Astrocyte (in vitro differentiated cells and primary cell): Measurements from ENCODE around the gene ANXA2. TPM values are rescaled to one million over a fixed set of nuclear protein-coding genes. Genes with fewer than 3 reads are reported as not detected.
A peak's percentile ranks its signal among the peaks of the same experiment; 100 is the strongest.

Source experiments
- DNase-seq: peaks from one replicate; pipeline ENCODE4 v3.0.0-alpha.2; 2010; ENCODE audit warnings: low read depth
- FAIRE-seq: peaks from 2 replicates; lab custom pipeline; 2011; peaks lifted over from hg19 to GRCh38; lab: Jason Lieb, UNC
- H2AFZ ChIP-seq: 2 replicates; pipeline ENCODE4 v1.6.0; 2012; ENCODE audit warnings: low read depth, low read length, inconsistent platforms
- H3K27ac ChIP-seq: 2 replicates; pipeline ENCODE4 v1.5.1; 2011; ENCODE audit warnings: low read depth, low read length, inconsistent platforms
- H3K27me3 ChIP-seq: 2 replicates; pipeline ENCODE4 v1.6.0; 2011; ENCODE audit warnings: low read length, inconsistent platforms; ENCODE audit not compliant: insufficient read depth
- H3K36me3 ChIP-seq: 2 replicates; pipeline ENCODE4 v1.5.1; 2011; ENCODE audit warnings: low read length, inconsistent platforms; ENCODE audit not compliant: insufficient read depth
- H3K4me1 ChIP-seq: 2 replicates; pipeline ENCODE4 v1.5.1; 2011; ENCODE audit warnings: low read length, inconsistent platforms; ENCODE audit not compliant: insufficient read depth
- H3K4me2 ChIP-seq: 2 replicates; pipeline ENCODE4 v1.6.0; 2012; ENCODE audit warnings: low read length, inconsistent platforms
- H3K4me3 ChIP-seq: 2 replicates; pipeline ENCODE4 v1.5.1; 2011; ENCODE audit warnings: low read depth, mild to moderate bottlenecking, low read length, inconsistent platforms; ENCODE audit not compliant: insufficient read depth
- H3K79me2 ChIP-seq: 2 replicates; pipeline ENCODE4 v1.6.0; 2012; ENCODE audit warnings: mild to moderate bottlenecking, low read length, inconsistent platforms; ENCODE audit not compliant: insufficient read depth
- H3K9ac ChIP-seq: 2 replicates; pipeline ENCODE4 v1.6.0; 2012; ENCODE audit warnings: mild to moderate bottlenecking, low read length, inconsistent platforms
- H3K9me3 ChIP-seq: 2 replicates; pipeline ENCODE4 v1.5.1; 2012; ENCODE audit warnings: low read depth, mild to moderate bottlenecking, low read length, inconsistent platforms; ENCODE audit not compliant: insufficient read depth
- H4K20me1 ChIP-seq: 2 replicates; pipeline ENCODE4 v1.6.0; 2012; ENCODE audit warnings: low read length, inconsistent platforms; ENCODE audit not compliant: insufficient read depth
- H3K27ac Mint-ChIP-seq: one replicate; pipeline ENCODE4 v1.8.0; 2021; ENCODE audit warnings: mild to moderate bottlenecking, mixed read lengths; ENCODE audit not compliant: unreplicated experiment
- H3K27me3 Mint-ChIP-seq: one replicate; pipeline ENCODE4 v1.8.0; 2021; ENCODE audit warnings: low read depth, mixed read lengths; ENCODE audit not compliant: unreplicated experiment
- H3K36me3 Mint-ChIP-seq: one replicate; pipeline ENCODE4 v1.8.0; 2021; ENCODE audit warnings: low read depth, mixed read lengths; ENCODE audit not compliant: unreplicated experiment
- H3K4me1 Mint-ChIP-seq: one replicate; pipeline ENCODE4 v1.8.0; 2021; ENCODE audit warnings: low read depth, mixed read lengths; ENCODE audit not compliant: unreplicated experiment
- H3K4me3 Mint-ChIP-seq: one replicate; pipeline ENCODE4 v1.8.0; 2021; ENCODE audit warnings: mild to moderate bottlenecking, moderate library complexity, mixed read lengths; ENCODE audit not compliant: unreplicated experiment
- H3K9me3 Mint-ChIP-seq: one replicate; pipeline ENCODE4 v1.8.0; 2021; ENCODE audit warnings: mild to moderate bottlenecking, mixed read lengths; ENCODE audit not compliant: unreplicated experiment
- CTCF ChIP-seq: IDR thresholded peaks from 2 replicates; pipeline ENCODE4 v1.5.1; 2011; ENCODE audit warnings: low read depth, mild to moderate bottlenecking, inconsistent platforms, low read length, moderate library complexity; ENCODE audit not compliant: insufficient read depth
- EZH2 ChIP-seq: IDR thresholded peaks from 2 replicates; pipeline ENCODE4 v1.6.1; 2012; ENCODE audit warnings: mild to moderate bottlenecking, low read length, inconsistent platforms; ENCODE audit not compliant: insufficient read depth
- total RNA-seq: library from RNA; stranded (reverse); gene quantifications from 2 replicates; pipeline ENCODE4 v1.2.1, GENCODE V29; 2021

The ANXA2 gene
- total RNA-seq, 1 donor from 2014 or later, result 2,599 TPM

DNA sequence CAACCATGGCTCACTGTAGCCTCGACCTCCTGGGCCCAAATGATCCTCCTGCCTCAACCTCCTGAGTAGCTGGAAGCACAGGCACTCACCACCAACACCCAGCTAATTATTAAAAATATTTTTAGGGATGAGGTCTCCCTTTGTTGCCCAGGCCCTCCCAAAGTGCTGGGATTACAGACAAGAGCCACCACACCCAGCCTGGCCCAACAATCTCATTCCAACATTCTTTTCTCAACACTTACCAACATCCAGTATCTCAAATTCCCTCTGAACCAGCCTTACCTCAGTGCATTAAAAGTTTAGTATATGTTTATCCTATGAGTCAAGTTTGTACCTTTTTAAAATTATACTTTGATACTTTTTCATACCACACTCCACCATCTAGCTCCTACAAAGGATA, 25.0 kb downstream of the ANXA2 start:
- Mint-ChIP-seq H3K27me3 (no peaks in the 10 kb centered on the region), H3K4me1 (peaks cover 87% of the 10 kb centered on the region), H3K9me3 (no peaks in the 10 kb centered on the region), H3K27ac (peak overlapping the region; percentile 100), H3K36me3 (peaks cover 41% of the 10 kb centered on the region), H3K4me3 (no peak overlapping the region)
- H4K20me1 ChIP-seq, result peaks cover 35% of the 10 kb centered on the region
- H3K27ac ChIP-seq, result peak overlapping the region; percentile 99
- no peak overlapping the region for H2AFZ ChIP-seq
- no peak overlapping the region for H3K4me3 ChIP-seq
- H3K4me2 ChIP-seq, result peak overlapping the region; percentile 58
- peaks cover 72% of the 10 kb centered on the region for H3K79me2 ChIP-seq
- no peak for FAIRE-seq
- peak; percentile 74 for DNase-seq
- no peaks in the 10 kb centered on the region for H3K27me3 ChIP-seq
- peaks cover 70% of the 10 kb centered on the region for H3K36me3 ChIP-seq
- no peaks in the 10 kb centered on the region for H3K9me3 ChIP-seq
- TF ChIP-seq EZH2, result no peak
- no peak for TF ChIP-seq CTCF
- peak overlapping the region; percentile 87 for H3K9ac ChIP-seq
- peaks cover 83% of the 10 kb centered on the region for H3K4me1 ChIP-seq

GRCh38 chr15:60372227-60372626, 25.6 kb downstream of the ANXA2 start:
- FAIRE-seq, result no peak
- Histone ChIP-seq H3K79me2 (peaks cover 67% of the 10 kb centered on the region), H3K36me3 (peaks cover 69% of the 10 kb centered on the region), H3K9ac (peak overlapping the region; percentile 87), H3K4me3 (no peak overlapping the region), H3K27ac (peak overlapping the region; percentile 99), H3K9me3 (no peaks in the 10 kb centered on the region), H2AFZ (no peak overlapping the region), H3K4me2 (peak overlapping the region; percentile 58), H4K20me1 (peaks cover 35% of the 10 kb centered on the region), H3K4me1 (peaks cover 79% of the 10 kb centered on the region), H3K27me3 (no peaks in the 10 kb centered on the region)
- H3K27me3 Mint-ChIP-seq, result no peaks in the 10 kb centered on the region
- no peak for DNase-seq
- TF ChIP-seq CTCF (no peak), EZH2 (no peak)
- peak overlapping the region; percentile 64 for H3K4me3 Mint-ChIP-seq
- peaks cover 41% of the 10 kb centered on the region for H3K36me3 Mint-ChIP-seq
- H3K4me1 Mint-ChIP-seq, result peaks cover 86% of the 10 kb centered on the region
- peak overlapping the region; percentile 100 for H3K27ac Mint-ChIP-seq
- no peaks in the 10 kb centered on the region for H3K9me3 Mint-ChIP-seq

DNA sequence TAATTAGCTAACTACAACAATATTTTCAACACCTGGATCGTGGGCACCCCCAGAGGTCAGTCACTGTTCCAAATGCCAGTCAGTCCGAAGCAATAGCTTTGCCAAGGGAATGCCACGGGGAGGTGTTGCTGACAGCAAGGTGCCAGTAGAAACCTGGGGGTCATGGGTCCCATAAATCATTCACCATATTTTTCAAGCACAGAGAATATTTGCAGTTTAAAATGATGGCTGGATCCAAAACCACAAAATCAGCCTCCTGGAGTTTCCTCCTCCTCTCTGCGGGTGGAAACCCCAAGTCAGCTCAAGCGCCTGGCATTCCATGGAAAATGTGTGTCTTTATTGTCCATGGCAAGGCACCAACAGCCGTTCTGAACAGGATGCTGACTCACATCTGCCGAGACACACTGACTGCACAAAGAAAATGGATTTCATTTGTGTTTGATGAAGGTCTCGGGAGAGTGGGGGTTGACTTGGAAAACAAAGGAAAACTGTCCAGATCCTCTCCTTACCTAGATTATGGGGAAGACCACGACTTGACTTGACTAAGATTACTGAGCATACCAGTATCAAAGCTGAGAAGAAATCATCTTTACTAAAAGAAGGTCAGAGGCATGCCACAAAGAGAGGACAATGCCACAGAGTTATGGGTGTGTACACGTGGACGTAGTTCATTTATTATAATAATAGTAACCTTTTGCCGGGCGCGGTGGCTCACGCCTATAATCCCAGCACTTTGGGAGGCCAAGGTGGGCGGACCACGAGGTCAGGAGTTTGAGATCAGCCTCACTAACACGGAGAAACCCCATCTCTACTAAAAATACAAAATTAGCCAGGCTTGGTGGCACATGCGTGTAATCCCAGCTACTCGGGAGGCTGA, 26.4 kb downstream of the ANXA2 start:
- no peak for TF ChIP-seq CTCF
- no peak for TF ChIP-seq EZH2
- Histone ChIP-seq H3K4me3 (peak overlapping the region; percentile 35), H3K27ac (peak overlapping the region; percentile 99), H3K9ac (peak overlapping the region; percentile 87), H4K20me1 (peaks cover 28% of the 10 kb centered on the region), H3K79me2 (peaks cover 59% of the 10 kb centered on the region), H3K4me1 (peaks cover 71% of the 10 kb centered on the region), H2AFZ (no peak overlapping the region), H3K4me2 (peak overlapping the region; percentile 78), H3K9me3 (no peaks in the 10 kb centered on the region), H3K27me3 (no peaks in the 10 kb centered on the region), H3K36me3 (peaks cover 61% of the 10 kb centered on the region)
- Mint-ChIP-seq H3K9me3 (no peaks in the 10 kb centered on the region), H3K4me1 (peaks cover 78% of the 10 kb centered on the region), H3K4me3 (peak overlapping the region; percentile 77), H3K36me3 (peaks cover 36% of the 10 kb centered on the region), H3K27me3 (no peaks in the 10 kb centered on the region), H3K27ac (peak overlapping the region; percentile 100)
- DNase-seq (peak; percentile 100), FAIRE-seq (peak; percentile 91)
